Heart left ventricle (tissue), 13 donors: ENCODE results near the gene PLA2G3.

Experiments
- POLR2A ChIP-seq, 2 donors: fragments of 450-650 bp; IDR thresholded peaks; one replicate each; pipeline ENCODE4 v1.6.1; 2017; ENCODE audit warnings: antibody characterized with exemption in 2 of 2, mild to moderate bottlenecking in 2 of 2, moderate library complexity in 2 of 2
- TF ChIP-seq, protein P1 (sequence below), 12 donors: fragments of 200-600 bp; sonication (generic) in 4 of 12; IDR thresholded peaks; one replicate each; pipeline versions ENCODE4 v1.5.0 to v1.8.0; 2018 to 2022; ENCODE audit warnings: antibody characterized with exemption in 12 of 12, mild to moderate bottlenecking in 5 of 12
- donor health status: ischemic (EF 13 %, LVEDD 7.1; RV severe dilation, severe dysfunction).
- donor health status: DM: no; HTN: yes; CAD: no.
- donor health status: DM: no; HTN: no; CAD: no.
- donor health status: ischemic (EF 25% LVEDD 6.9; RV normal size, moderate dysfunction).
- donor health status: ischemic (EF 25% LVEDD 5.7; RV mildly dilated, moderate dysfunction).
- donor health status: ischemic (EF 35%, LVEDD 5.7; RV mildly dilated, moderate dysfunction).
- donor health status: nonischemic (EF 11% LVEDD 7.7; RV severe dilation, severe dysfunction).
- donor health status: DM: yes; HTN: yes; CAD: no.
- donor health status: PGD.
- donor health status: ischemic (EF 29% LVEDD 5.4; RV normal size, mild dysfunction).
- donor health status: nonischemic (EF 23%, LVEDD 6.1; RV moderate dilation, normal function).

GRCh38 chr22:31185056-31185455 is 44.7 kb upstream of the PLA2G3 start:
- TF ChIP-seq, protein P1, sequence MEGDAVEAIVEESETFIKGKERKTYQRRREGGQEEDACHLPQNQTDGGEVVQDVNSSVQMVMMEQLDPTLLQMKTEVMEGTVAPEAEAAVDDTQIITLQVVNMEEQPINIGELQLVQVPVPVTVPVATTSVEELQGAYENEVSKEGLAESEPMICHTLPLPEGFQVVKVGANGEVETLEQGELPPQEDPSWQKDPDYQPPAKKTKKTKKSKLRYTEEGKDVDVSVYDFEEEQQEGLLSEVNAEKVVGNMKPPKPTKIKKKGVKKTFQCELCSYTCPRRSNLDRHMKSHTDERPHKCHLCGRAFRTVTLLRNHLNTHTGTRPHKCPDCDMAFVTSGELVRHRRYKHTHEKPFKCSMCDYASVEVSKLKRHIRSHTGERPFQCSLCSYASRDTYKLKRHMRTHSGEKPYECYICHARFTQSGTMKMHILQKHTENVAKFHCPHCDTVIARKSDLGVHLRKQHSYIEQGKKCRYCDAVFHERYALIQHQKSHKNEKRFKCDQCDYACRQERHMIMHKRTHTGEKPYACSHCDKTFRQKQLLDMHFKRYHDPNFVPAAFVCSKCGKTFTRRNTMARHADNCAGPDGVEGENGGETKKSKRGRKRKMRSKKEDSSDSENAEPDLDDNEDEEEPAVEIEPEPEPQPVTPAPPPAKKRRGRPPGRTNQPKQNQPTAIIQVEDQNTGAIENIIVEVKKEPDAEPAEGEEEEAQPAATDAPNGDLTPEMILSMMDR (IDR thresholded peaks at IDR 0.05) = no peak
- TF ChIP-seq POLR2A (IDR thresholded peaks at IDR 0.05) = no peak
